HG03196 (cell line): Measurements from ENCODE around the gene OSCAR.
A peak's percentile ranks its signal among the peaks of the same experiment; 100 is the strongest.
"Not testable (repeated sequence)": the region's sequence is repeated elsewhere in the genome, so short reads cannot be mapped to it uniquely, and the experiment has no call there.

Experiments
- ATAC-seq: cut with Tn5 transposase; IDR thresholded peaks from one replicate; pipeline ENCODE4 v1.9.1; 2021; ENCODE audit not compliant: unreplicated experiment

The OSCAR gene

DNA sequence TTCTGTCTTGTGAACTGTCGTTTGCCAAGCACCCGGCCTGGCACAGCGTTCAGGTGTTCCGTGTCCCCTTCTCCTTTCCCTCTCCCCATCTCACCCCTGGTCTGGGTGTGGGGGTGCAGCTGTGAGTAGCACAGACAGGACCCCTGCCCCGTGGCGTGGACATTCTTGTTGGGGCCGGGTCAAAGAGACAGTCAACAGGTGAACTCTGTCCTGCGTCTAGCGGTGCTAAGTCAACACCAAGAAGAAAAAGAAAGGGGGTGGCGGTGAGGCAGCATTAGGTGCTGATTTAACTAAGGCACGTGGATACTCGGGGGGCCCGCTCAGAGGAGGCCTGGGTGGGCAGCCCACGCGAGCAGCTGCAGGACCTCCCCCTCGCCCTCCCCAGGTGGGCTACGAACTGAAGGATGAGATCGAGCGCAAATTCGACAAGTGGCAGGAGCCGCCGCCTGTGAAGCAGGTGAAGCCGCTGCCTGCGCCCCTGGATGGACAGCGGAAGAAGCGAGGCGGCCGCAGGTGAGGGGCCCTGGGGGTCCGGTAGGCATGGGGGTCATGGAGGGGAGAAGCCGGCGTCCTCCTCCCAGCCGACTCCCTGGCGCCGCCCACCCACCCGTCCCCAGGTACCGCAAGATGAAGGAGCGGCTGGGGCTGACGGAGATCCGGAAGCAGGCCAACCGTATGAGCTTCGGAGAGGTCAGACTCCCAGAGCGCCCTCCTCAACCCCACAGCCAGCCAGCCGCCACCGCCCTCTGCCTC, 27.3 kb upstream of the OSCAR start:
- ATAC-seq: no peak

- no peak for ATAC-seq
Observed at GRCh38 chr19:54125713-54126112, 25.1 kb upstream of the OSCAR start.

GRCh38 chr19:54124393-54124792, 23.8 kb upstream of the OSCAR start:
- ATAC-seq: no peak

DNA sequence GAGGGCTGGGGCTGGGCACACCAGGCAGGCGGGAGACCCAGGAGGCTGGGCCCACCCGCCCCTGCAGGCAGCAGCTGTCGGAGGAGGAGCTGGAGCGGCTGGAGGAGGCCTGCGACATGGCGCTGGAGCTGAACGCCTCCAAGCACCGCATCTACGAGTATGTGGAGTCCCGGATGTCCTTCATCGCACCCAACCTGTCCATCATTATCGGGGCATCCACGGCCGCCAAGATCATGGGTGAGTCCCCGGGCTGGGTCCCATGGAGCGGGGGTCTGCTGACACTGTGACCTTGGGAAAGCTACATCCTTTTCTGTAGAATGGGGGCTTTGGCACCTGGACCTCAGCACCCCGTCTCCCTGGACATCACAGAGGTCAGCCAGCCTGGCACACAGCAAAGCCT, 23.1 kb upstream of the OSCAR start:
- no peak for ATAC-seq

DNA sequence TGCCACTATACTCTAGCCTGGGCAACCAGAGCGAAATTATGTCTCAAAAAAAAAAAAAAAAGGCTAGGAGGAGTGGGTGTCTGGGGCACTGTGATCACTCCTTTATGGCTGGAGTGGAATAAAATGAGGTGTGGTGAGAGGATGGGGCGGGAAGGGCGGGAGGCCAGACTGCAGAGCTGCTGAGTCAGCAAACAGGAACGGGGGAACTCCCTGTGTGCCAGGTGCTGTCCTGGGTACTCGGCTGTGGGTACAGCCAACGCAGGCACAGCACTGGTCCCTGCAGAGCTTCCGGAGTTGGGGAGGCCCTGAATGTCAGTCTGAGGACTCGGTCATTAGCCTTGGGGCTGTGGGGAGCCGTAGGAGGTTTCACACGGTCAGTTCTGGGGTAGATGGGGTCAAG, 20.7 kb upstream of the OSCAR start:
- ATAC-seq: no peak

DNA sequence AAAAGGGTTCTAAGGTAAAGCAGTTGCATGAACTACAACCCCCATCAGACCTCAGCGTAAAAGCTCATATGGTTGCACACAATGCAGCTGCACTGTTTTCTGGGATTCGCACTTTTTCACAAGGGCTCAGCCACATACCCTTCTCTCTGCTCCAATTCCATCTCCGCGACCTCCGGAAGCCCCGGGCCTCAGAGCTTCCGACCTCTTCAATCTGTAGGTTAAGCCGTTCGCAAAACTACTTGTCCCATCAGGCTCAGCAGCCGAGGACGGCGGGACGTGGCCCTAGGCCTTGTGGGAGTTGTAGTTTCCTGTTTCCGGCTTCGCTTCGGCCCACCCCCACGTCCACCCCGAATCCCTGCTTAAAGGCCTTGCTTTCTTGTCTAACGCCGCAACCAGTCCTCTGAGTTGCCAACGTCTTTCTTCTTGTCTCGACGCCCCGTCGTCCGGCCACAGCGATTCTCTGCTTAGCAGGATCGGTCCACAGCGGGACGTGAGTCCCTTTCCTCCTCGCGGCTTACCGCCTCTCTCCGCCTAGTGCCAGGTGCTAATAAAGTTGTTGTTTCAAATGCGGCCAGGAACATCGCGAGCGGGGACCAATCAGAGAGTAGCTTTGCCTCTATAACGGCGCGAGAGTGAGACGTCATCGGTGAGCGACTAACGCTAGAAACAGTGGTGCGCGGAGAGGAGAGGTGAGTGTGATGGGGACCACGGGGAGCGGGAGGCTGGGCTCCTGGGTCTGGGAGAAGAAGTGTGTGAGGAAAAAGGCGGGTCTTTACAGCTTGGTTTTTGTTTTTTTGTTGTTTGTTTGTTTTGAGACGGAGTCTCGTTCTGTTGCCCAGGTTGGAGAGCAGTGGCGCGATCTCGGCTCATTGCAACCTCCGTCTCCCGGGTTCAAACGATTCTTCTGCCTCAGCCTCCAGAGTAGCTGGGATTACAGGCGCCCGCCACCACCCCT, 14.8 kb upstream of the OSCAR start, which contains the start of the genes PRPF31 and TFPT:
Gene PRPF31 (plus strand): TSS at position 646 of the 955 bp plus-strand sequence. CDS start 2,525 bp downstream, outside the sequence.
Gene TFPT (minus strand): TSS at position 549 of the 955 bp plus-strand sequence. CDS start 388 bp downstream, at position 161.
- peak; percentile 74 for ATAC-seq

- peak; percentile 28 for ATAC-seq
Observed at GRCh38 chr19:54114340-54115108, 13.9 kb upstream of the OSCAR start.

DNA sequence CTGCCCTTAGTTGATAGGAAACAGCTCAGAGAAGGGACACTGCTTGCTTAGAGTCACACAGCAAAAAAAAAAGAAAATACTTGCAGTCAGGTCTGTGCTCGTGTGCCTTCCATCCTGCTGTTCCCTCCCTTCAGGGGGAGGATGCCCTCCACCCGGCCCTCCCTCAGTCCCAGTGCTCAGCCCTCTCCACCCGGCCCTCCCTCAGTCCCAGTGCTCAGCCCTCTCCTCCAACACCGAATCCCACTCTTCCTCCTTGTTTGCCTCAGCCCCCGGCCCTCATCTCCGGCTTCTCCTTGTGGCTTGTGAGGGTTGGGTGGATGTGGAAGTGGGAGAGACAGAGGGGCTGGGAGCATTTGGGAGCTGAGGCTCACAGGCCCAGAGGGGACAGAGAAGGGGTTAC, 9.0 kb upstream of the OSCAR start:
- no peak for ATAC-seq

DNA sequence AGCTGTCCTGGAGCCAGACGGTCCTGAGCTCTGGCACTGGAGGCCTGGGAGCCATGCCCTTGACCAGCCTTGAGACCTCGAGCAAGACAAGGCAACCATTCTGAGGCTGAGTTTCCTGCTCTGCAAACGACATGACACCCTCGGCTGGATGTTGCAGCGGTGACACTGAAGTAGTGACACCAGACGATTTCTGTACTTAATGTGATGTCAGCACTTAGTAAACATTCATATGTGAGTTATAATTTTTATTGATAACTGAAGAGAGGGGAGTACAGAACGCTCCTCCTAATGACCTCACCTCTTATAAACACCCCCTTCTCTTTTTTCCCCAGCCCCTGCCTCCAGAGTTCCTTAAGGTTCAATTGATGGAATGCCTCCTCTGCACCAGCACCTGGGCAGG, 7.9 kb upstream of the OSCAR start:
- no peak for ATAC-seq

- ATAC-seq: no peak
Observed at GRCh38 chr19:54107876-54108490, 7.4 kb upstream of the OSCAR start.

DNA sequence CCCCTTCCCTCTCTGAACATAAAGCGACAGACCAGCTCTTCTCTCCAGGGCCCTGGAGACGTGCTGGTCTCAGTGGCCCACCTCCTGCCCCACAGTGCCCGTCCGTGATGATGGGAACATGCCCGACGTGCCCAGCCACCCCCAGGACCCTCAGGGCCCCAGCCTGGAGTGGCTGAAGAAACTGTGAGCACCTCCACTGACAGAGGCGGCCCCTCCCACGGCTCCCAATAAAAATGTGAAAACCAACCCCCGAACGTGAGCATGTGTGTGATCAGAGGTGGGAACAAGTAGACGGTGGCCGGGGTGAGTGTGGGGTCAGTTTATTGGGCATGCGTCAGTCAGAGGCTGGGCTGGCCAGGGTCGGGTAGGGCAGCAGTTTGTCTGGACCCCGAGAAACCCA, 6.1 kb upstream of the OSCAR start:
- no peak for ATAC-seq

GRCh38 chr19:54105796-54106195, 5.2 kb upstream of the OSCAR start:
- no peak for ATAC-seq

DNA sequence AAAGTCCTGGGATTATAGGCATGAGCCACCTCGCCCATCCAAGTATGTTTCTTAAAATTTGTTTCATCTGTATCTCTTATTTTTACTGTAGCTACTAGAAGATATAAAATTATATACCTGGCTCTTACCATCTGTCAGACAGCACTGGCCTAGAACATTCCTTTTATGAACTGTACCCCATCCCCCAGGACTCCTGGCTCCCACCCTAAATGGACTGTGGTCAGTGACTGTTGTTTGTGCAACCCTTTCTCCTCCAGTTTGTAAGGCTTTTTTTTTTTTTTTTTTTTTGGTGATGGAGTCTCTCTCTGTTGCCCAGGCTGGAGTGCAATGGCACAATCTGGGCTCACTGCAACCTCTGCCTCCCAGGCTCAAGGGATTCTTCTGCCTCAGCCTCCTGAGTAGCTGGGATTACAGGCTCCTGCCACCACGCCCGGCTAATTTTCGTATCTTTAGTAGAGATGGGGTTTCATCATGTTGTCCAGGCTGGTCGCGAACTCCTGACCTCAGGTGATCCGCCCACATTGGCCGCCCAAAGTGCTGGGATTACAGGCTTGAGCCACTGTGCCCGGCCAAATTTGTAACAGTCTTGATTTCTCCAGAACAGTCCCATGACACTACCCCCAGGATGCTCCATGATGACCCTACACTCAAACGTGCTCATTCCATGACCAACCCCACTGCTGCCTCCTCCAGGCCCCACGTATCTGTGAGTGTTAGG, 4.6 kb upstream of the OSCAR start:
- no peak for ATAC-seq

GRCh38 chr19:54102421-54103169, 2.0 kb upstream of the OSCAR start, which contains the start of gene NDUFA3:
Gene NDUFA3, plus strand, starts transcription at chr19:54102855. Its CDS starts 24 bp downstream, at chr19:54102879.
- peak; percentile 93 for ATAC-seq

DNA sequence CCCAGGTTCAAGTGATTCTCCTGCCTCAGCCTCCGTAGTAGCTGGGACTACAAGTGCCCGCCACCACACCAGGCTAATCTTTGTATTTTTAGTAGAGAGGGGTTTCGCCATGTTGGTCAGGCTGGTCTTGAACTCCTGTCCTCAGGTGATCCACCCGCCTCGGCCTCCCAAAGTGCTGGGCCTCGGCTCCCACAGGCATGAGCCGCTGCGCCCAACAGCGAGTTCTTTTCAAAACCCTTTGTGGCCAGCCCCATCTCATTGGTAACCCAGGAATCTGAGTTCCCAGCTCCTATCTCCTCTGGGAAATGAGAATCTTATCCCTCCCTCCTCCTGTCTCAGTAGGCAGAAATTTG, 724 bp downstream of the OSCAR start:
- ATAC-seq: not testable (repeated sequence)

DNA sequence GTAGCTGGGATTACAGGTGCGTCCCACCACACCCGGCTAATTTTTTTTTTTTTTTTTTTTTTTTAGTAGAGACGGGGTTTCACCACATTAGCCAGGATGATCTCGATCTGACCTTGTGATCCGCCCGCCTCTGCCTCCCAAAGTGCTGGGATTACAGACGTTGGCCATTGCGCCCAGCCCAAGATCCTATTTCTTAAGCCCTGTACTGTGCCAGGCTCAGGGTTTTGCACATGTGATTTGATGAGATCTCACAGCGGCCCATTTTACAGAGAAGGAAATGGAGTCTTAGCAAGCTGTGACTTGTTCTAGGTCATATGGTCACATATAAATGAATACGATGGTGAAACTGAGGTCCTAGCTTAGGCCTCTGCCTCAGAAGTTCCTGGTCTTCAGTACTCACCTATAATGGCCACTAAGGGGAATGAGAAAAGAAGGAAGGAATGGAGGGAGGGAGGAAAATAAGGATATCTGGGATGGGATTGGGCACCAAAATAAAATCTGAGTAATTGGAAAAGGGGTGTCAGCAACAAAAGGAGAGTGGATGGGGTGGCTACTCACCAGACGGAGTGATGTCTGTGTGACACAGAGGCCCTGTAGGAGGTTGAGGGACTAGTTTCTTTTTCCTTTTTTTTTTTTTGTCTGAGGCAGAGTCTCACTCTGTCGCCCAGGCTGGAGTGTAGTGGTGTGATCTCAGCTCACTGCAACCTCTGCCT, 1.3 kb downstream of the OSCAR start:
- no peak for ATAC-seq

- ATAC-seq: no peak
Observed at GRCh38 chr19:54096617-54097106, 3.9 kb downstream of the OSCAR start.

DNA sequence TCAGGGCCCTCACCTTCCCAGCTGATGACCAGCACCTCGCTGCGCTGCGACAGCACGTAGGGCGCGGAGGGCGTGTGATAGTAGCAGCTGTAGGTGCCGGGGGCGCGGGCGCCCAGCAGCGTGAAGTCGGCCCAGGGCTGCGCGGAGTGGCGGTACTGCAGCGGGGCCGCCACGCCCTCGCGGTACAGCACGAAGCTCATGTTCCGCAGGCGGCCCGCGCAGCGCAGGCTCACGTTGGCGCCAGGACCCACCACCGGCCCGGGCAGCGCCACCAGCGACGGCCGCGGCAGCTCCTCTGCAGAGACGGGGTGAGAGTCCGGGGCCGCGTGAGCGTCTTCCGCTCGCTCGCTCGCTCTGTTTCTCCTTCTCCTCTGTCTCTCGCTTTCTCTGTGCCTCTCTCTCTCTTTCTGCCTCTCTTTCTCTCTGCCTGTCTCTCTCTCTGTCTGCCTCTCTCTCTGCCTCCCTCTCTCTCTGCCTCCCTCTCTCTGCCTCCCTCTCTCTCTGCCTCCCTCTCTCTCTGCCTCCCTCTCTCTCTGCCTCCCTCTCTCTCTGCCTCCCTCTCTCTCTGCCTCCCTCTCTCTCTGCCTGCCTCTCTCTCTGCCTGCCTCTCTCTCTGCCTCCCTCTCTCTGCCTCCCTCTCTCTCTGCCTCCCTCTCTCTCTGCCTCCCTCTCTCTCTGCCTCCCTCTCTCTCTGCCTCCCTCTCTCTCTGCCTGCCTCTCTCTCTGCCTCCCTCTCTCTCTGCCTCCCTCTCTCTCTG, 4.6 kb downstream of the OSCAR start:
- ATAC-seq: not testable (repeated sequence)
